NCI-H187 treated with DMSO at 0.1 percent for 48 hours (cell line): ENCODE data around the gene APOL3.
"Not testable (repeated sequence)": the region's sequence is repeated elsewhere in the genome, so short reads cannot be mapped to it uniquely, and the experiment has no call there.

Experiments
- DNase-seq: peaks from one replicate; lab custom pipeline; 2025; lab: John Stamatoyannopoulos, UW

APOL3 gene

GRCh38 chr22:36193171-36193570 is 32.6 kb upstream of the APOL3 start:
- no peak for DNase-seq

- DNase-seq = no peak
Observed at GRCh38 chr22:36192542-36192941, 32.0 kb upstream of the APOL3 start.

- DNase-seq = no peak
Observed at GRCh38 chr22:36191106-36191836, 30.7 kb upstream of the APOL3 start.

- DNase-seq = not testable (repeated sequence)
Observed at GRCh38 chr22:36187862-36188261, 27.3 kb upstream of the APOL3 start.

GRCh38 chr22:36185828-36186624 is 25.5 kb upstream of the APOL3 start:
- DNase-seq = no peak

- no peak for DNase-seq
Observed at GRCh38 chr22:36184433-36185025, 24.0 kb upstream of the APOL3 start.

GRCh38 chr22:36183446-36183845 is 22.9 kb upstream of the APOL3 start:
- no peak for DNase-seq

- no peak for DNase-seq
Observed at GRCh38 chr22:36182857-36183256, 22.3 kb upstream of the APOL3 start.

GRCh38 chr22:36182056-36182455 is 21.5 kb upstream of the APOL3 start:
- no peak for DNase-seq

- DNase-seq = no peak
Observed at GRCh38 chr22:36180928-36181327, 20.4 kb upstream of the APOL3 start.

- DNase-seq = no peak
Observed at GRCh38 chr22:36180038-36180880, 19.7 kb upstream of the APOL3 start.

GRCh38 chr22:36177160-36177559 is 16.6 kb upstream of the APOL3 start:
- no peak for DNase-seq

- no peak for DNase-seq
Observed at GRCh38 chr22:36175892-36176291, 15.3 kb upstream of the APOL3 start.

GRCh38 chr22:36171941-36172340 is 11.4 kb upstream of the APOL3 start:
- no peak for DNase-seq

- no peak for DNase-seq
Observed at GRCh38 chr22:36166518-36167220, 6.1 kb upstream of the APOL3 start.

- DNase-seq = no peak
Observed at GRCh38 chr22:36166086-36166485, 5.5 kb upstream of the APOL3 start.

GRCh38 chr22:36165141-36165540 is 4.6 kb upstream of the APOL3 start:
- no peak for DNase-seq

GRCh38 chr22:36164621-36165020 is 4.1 kb upstream of the APOL3 start:
- DNase-seq = no peak

- DNase-seq = no peak
Observed at GRCh38 chr22:36163497-36163896, 2.9 kb upstream of the APOL3 start.

- no peak for DNase-seq
Observed at GRCh38 chr22:36162127-36163034, 1.8 kb upstream of the APOL3 start.

GRCh38 chr22:36161793-36162126 is 1.2 kb upstream of the APOL3 start:
- DNase-seq = not testable (repeated sequence)
